Subcutaneous adipose tissue (tissue), 4 donors: ENCODE data around the gene ARHGAP6. TPM values are rescaled to one million over a fixed set of nuclear protein-coding genes. Genes with fewer than 3 reads are reported as not detected.

ENCODE experiments used
- CTCF ChIP-seq: fragments of 450-650 bp; IDR thresholded peaks from one replicate; pipeline ENCODE4 v1.5.1; 2016; ENCODE audit warnings: low read depth, mild to moderate bottlenecking, control low read depth, antibody characterized with exemption, moderate library complexity
- total RNA-seq, 4 donors: library from RNA; depleted of rRNA; stranded (reverse); fragments of >200 nt; gene quantifications; one replicate each; pipeline ENCODE4 v1.1.0, GENCODE V29; 2016

The ARHGAP6 gene
- total RNA-seq, 4 donors from 2014 or later = 20.7 to 40.3 (median 30.7) TPM

- TF ChIP-seq CTCF = no peak
These were observed 110.0 kb downstream of the ARHGAP6 start for GRCh38 chrX:11555759-11556158.

- TF ChIP-seq CTCF = no peak
These were observed 112.1 kb downstream of the ARHGAP6 start for GRCh38 chrX:11553594-11553993.

GRCh38 chrX:11551151-11551550 is 114.6 kb downstream of the ARHGAP6 start:
- TF ChIP-seq CTCF = no peak

DNA sequence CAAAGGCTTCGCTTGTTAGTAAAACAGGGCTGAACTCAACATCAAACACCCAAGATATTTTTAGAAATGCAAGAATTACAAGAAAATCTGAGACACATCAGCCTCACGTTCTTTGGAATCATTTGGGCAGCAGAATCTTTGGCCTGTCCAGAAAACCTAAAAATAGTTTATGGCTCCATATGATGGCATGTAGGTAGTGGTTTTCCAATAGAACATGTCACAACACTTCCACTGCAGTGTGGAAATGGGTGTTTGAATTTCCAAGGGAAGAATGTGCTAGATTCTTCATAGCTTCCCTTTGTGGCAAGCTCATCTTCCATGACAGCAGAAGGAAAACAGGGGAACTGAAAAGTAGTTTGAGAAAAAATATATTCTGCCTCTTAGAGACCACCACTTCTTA is 118.8 kb downstream of the ARHGAP6 start:
- no peak for TF ChIP-seq CTCF

- no peak for TF ChIP-seq CTCF
These were observed 122.5 kb downstream of the ARHGAP6 start for GRCh38 chrX:11543249-11543648.

DNA sequence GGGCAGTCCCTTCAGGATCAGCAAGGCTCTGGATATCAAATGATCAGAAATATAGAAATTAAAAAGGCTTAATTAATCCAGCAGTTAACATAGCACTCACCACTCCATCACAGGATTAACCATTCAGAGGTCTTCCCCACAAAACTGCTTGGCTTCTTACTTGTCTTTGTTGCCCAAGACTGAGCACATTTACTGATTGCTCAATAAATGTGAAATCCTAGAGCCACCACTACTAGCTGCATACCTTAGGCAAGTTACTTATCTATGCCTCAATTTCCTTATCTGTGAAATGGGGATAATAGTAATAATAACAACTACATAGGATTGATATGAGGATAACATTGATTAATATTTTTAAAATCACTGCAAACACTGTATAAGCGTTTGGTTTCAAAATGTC is 124.2 kb downstream of the ARHGAP6 start:
- no peak for TF ChIP-seq CTCF

DNA sequence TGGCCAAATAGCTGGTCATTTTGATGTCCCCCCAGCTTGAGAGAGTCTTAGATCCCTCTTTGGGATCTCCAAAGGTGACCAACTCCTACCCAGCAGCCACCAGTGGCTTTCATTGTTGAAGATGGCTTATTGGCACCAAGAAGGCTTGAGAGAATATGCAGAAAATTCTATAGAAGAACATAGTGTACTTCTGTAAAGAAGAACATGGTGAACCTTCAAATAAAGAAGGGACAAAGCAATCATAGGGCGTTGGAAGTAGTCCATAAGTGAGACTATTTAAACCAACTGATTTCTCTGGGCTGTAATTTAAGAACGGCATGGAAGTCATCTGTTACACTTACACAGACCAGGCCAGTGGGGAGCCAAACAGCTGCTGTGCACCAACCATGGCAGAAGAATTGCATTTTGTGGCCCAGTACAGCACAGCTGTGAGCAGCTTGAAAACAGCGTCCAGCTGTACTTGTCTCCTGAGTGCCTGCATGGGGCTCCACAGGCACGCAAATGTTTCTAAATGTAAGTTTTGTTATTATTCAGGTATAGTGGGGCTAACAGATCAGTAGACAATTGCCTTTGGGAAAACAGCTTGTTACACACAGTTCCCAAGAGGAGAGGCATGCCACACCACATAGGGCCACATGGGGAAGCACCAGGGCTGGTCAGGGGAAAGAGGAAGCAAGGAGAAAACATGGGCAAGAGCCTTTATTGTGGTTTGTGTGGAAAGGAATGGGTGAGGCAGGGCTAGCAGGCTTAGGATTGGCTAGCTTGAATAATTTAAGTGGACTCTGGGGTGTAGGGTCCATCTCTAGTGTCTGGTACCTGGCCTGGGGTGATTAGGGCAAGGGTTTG is 125.0 kb downstream of the ARHGAP6 start:
- TF ChIP-seq CTCF = no peak
